ENCODE results near the gene RNASE8. TPM values are rescaled to one million over a fixed set of nuclear protein-coding genes. Genes with fewer than 3 reads are reported as not detected.

The RNASE8 gene
- total RNA-seq, 2 experiments from 2014 or later: not detected

DNA sequence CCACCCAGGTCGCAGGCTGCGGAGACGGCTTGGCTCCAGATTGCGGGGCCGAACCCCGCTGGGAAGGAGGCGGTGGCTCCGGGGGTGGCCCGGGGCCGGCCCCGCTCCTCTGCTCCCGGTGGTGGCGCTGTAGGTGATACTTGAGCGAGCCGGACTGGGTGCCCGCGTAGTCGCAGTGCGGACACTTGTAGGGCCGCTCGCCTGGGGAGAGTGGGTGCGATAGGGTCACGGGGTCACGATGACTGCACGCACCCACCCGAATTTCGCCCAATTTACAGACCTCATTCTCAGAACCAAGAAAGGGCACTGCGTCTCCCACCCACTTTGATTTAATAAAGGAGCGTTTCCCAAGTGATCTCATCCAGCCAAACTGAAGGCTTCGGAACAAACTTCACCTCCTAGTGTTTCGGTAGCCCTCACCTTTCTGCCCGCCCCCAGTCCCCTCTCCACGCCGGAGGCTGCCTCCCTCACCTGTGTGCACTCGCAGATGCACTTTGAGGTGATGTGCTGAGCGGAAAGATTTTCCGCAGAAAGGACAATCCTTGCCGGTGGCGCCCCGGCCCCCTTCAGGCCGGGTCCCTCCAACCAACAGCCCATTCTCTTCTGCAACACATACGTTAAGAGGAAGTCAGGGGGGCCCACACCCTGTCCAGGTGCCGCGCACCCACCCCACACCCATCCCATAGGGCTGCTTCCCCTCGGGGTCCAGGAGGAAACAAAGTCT lies 33.5 kb downstream of the RNASE8 start:
- H4K20me1 ChIP-seq (ENCODE audit: insufficient read depth, low read length): no peaks in the 10 kb centered on the region; the same call in 1 of the 2 replicates
- no TSS peak for BruUV-seq (replicated peaks)

DNA sequence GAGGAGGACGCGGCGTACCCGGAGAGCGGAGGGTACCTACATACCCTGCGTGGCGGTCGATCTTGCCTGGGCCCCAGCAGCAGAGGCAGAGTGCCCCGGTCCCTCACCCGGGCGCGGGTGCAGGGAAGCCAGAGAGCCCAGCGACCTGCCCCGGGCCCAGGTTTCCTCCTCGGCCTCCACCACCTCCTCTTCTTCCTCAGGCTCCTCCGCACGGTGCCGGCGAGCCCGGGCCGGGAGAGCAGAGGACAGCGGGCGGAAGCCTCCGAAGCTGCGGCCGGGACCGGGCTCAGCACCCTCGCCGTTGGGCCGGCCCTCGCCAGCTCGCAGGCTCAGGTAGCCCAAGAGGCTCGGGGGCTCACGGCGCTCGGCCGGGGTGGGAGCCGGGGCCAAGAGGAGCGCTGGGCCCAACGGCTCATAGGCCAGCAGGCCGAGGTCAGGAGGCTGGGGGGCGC lies 34.2 kb downstream of the RNASE8 start:
- Histone ChIP-seq H3K27ac (ENCODE audit: low read depth, low read length, poor library complexity, severe bottlenecking) (no peak overlapping the region), H3K4me2 (ENCODE audit: low read length) (no peak overlapping the region), H3K9me2 (ENCODE audit: insufficient read depth, low read length) (no peaks in the 10 kb centered on the region), H2AFZ (ENCODE audit: low read length) (no peak overlapping the region), H3K79me2 (ENCODE audit: insufficient read depth, low read depth, low read length) (no peaks in the 10 kb centered on the region), H3K4me3 (ENCODE audit: low read depth, low read length, poor library complexity, severe bottlenecking) (no peak overlapping the region), H3K4me1 (ENCODE audit: insufficient read depth, low read length, poor library complexity, severe bottlenecking) (peaks cover 18% of the 10 kb centered on the region), H3K9me3 (ENCODE audit: low read length) (no peaks in the 10 kb centered on the region), H4K20me1 (ENCODE audit: insufficient read depth, low read length) (no peaks in the 10 kb centered on the region; the same call in 1 of the 2 replicates), H3K36me3 (ENCODE audit: insufficient read depth, low read length) (no peaks in the 10 kb centered on the region)
- no peak for TF ChIP-seq EZH2phosphoT487 (IDR thresholded peaks at IDR 0.05; ENCODE audit: borderline replicate concordance, low read depth, low read length)
- TF ChIP-seq, protein P1, sequence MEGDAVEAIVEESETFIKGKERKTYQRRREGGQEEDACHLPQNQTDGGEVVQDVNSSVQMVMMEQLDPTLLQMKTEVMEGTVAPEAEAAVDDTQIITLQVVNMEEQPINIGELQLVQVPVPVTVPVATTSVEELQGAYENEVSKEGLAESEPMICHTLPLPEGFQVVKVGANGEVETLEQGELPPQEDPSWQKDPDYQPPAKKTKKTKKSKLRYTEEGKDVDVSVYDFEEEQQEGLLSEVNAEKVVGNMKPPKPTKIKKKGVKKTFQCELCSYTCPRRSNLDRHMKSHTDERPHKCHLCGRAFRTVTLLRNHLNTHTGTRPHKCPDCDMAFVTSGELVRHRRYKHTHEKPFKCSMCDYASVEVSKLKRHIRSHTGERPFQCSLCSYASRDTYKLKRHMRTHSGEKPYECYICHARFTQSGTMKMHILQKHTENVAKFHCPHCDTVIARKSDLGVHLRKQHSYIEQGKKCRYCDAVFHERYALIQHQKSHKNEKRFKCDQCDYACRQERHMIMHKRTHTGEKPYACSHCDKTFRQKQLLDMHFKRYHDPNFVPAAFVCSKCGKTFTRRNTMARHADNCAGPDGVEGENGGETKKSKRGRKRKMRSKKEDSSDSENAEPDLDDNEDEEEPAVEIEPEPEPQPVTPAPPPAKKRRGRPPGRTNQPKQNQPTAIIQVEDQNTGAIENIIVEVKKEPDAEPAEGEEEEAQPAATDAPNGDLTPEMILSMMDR (conservative IDR thresholded peaks at IDR 0.05; ENCODE audit: low read length): no peak
- ChIA-PET POLR2A (interaction anchor here (0.8 kb wide), 1 partner anchor 77 kb away, joined by 3 read pairs; no protein-coding TSS in a partner anchor), CTCF (ENCODE audit: unreplicated experiment) (interaction anchor here (1.0 to 1.8 kb wide), 5 partner anchors 12 to 77 kb away, joined by 5 to 7 read pairs (median 5); no protein-coding TSS in a partner anchor)
- DNase-seq (ENCODE audit: low spot score): no peak
- no TSS peak for BruUV-seq (replicated peaks)
- intact Hi-C loops (cut with micrococcal nuclease; ENCODE audit: unreplicated experiment): loop anchor here (1.0 kb wide), 3 partner anchors 12 to 78 kb away; no protein-coding TSS in a partner anchor

More for the DNA sequence above, 33.5 kb downstream of the RNASE8 start:
- Histone ChIP-seq H3K9me2 (ENCODE audit: insufficient read depth, low read length) (no peaks in the 10 kb centered on the region), H3K4me3 (ENCODE audit: low read depth, low read length, poor library complexity, severe bottlenecking) (no peak overlapping the region), H3K27ac (ENCODE audit: low read depth, low read length, poor library complexity, severe bottlenecking) (no peak overlapping the region), H3K36me3 (ENCODE audit: insufficient read depth, low read length) (no peaks in the 10 kb centered on the region), H3K9me3 (ENCODE audit: low read length) (no peaks in the 10 kb centered on the region), H2AFZ (ENCODE audit: low read length) (no peak overlapping the region), H3K4me2 (ENCODE audit: low read length) (no peak overlapping the region), H3K79me2 (ENCODE audit: insufficient read depth, low read depth, low read length) (no peaks in the 10 kb centered on the region), H3K4me1 (ENCODE audit: insufficient read depth, low read length, poor library complexity, severe bottlenecking) (peaks cover 16% of the 10 kb centered on the region)
- intact Hi-C loops (cut with micrococcal nuclease; ENCODE audit: unreplicated experiment): no loop called here
- TF ChIP-seq, protein P1 (conservative IDR thresholded peaks at IDR 0.05; ENCODE audit: low read length): no peak
- TF ChIP-seq EZH2phosphoT487 (IDR thresholded peaks at IDR 0.05; ENCODE audit: borderline replicate concordance, low read depth, low read length): no peak
- POLR2A ChIA-PET: interaction anchor here (0.8 kb wide), 1 partner anchor 77 kb away, joined by 3 read pairs; no protein-coding TSS in a partner anchor
- CTCF ChIA-PET (ENCODE audit: unreplicated experiment): interaction anchor here (1.0 kb wide), 1 partner anchor 23 kb away, joined by 4 read pairs; no protein-coding TSS in a partner anchor
- no peak for DNase-seq (ENCODE audit: low spot score)

Data from OCI-LY7 (cell line).